ENCODE measurements around the gene STAC2.
"Not testable (repeated sequence)": the region's sequence is repeated elsewhere in the genome, so short reads cannot be mapped to it uniquely, and the experiment has no call there.

Gene STAC2

GRCh38 chr17:39177256-39177655 lies 48.5 kb downstream of the STAC2 start:
- Mint-ChIP-seq H3K4me3 (no peak overlapping the region), H3K9me3 (no peaks in the 10 kb centered on the region), H3K27ac (no peak overlapping the region), H3K36me3 (peaks cover 20% of the 10 kb centered on the region), H3K27me3 (no peaks in the 10 kb centered on the region), H3K4me1 (peaks cover 14% of the 10 kb centered on the region)
- DNase-seq, result no peak
- CTCF ChIA-PET, result interaction anchor here (1.6 to 7.5 kb wide), 3 partner anchors 13 to 194 kb away, joined by 6 to 121 read pairs (median 55); partner anchors contain the start of gene ARL5C

GRCh38 chr17:39175695-39176093 lies 50.1 kb downstream of the STAC2 start:
- CTCF ChIA-PET, result interaction anchor here (0.9 to 7.5 kb wide), 17 partner anchors 8 to 414 kb away, joined by 3 to 121 read pairs (median 6); partner anchors contain the start of gene ARL5C
- peaks cover 13% of the 10 kb centered on the region for H3K27me3 Mint-ChIP-seq
- DNase-seq, result no peak
- peaks cover 20% of the 10 kb centered on the region for H3K36me3 Mint-ChIP-seq
- H3K4me3 Mint-ChIP-seq, result no peak overlapping the region
- H3K9me3 Mint-ChIP-seq, result no peaks in the 10 kb centered on the region
- peaks cover 21% of the 10 kb centered on the region for H3K4me1 Mint-ChIP-seq
- no peak overlapping the region for H3K27ac Mint-ChIP-seq

- Mint-ChIP-seq H3K4me3 (no peak overlapping the region), H3K27ac (peak overlapping the region; percentile 37), H3K4me1 (peaks cover 26% of the 10 kb centered on the region), H3K36me3 (peaks cover 20% of the 10 kb centered on the region), H3K27me3 (peaks cover 19% of the 10 kb centered on the region), H3K9me3 (no peaks in the 10 kb centered on the region)
- DNase-seq, result peak; percentile 86
- CTCF ChIA-PET, result interaction anchor here (0.6 to 7.5 kb wide), 34 partner anchors 8 to 413 kb away, joined by 3 to 121 read pairs (median 4); partner anchors contain the start of genes ARL5C and RPL19
Measured at GRCh38 chr17:39174920-39175694, 50.6 kb downstream of the STAC2 start.

- DNase-seq, result no peak
- Mint-ChIP-seq H3K27ac (peak overlapping the region; percentile 6), H3K4me1 (peaks cover 30% of the 10 kb centered on the region), H3K9me3 (peaks cover 3% of the 10 kb centered on the region), H3K4me3 (no peak overlapping the region), H3K36me3 (peaks cover 22% of the 10 kb centered on the region), H3K27me3 (peaks cover 33% of the 10 kb centered on the region)
- CTCF ChIA-PET, result interaction anchor here (0.6 to 7.5 kb wide), 14 partner anchors 10 to 199 kb away, joined by 3 to 121 read pairs (median 8); partner anchors contain the start of genes ARL5C and RPL19
Measured at GRCh38 chr17:39173526-39174274, 52.0 kb downstream of the STAC2 start.

GRCh38 chr17:39173080-39173479 lies 52.7 kb downstream of the STAC2 start:
- Mint-ChIP-seq H3K4me3 (no peak overlapping the region), H3K36me3 (peaks cover 20% of the 10 kb centered on the region), H3K9me3 (peaks cover 6% of the 10 kb centered on the region), H3K27ac (no peak overlapping the region), H3K27me3 (peaks cover 39% of the 10 kb centered on the region), H3K4me1 (peaks cover 35% of the 10 kb centered on the region)
- no peak for DNase-seq
- CTCF ChIA-PET, result interaction anchor here (0.6 to 7.5 kb wide), 7 partner anchors 9 to 199 kb away, joined by 3 to 121 read pairs (median 7); partner anchors contain the start of gene ARL5C

- CTCF ChIA-PET, result interaction anchor here (1.0 to 7.5 kb wide), 4 partner anchors 8 to 189 kb away, joined by 4 to 121 read pairs (median 6); partner anchors contain the start of gene ARL5C
- H3K27ac Mint-ChIP-seq, result no peak overlapping the region
- DNase-seq, result no peak
- H3K36me3 Mint-ChIP-seq, result peaks cover 10% of the 10 kb centered on the region
- no peak overlapping the region for H3K4me3 Mint-ChIP-seq
- H3K9me3 Mint-ChIP-seq, result peaks cover 6% of the 10 kb centered on the region
- peaks cover 45% of the 10 kb centered on the region for H3K4me1 Mint-ChIP-seq
- H3K27me3 Mint-ChIP-seq, result peaks cover 46% of the 10 kb centered on the region
Measured at GRCh38 chr17:39171933-39172332, 53.8 kb downstream of the STAC2 start.

GRCh38 chr17:39170558-39170957 lies 55.2 kb downstream of the STAC2 start:
- Mint-ChIP-seq H3K27me3 (peaks cover 60% of the 10 kb centered on the region), H3K4me3 (no peak overlapping the region), H3K27ac (no peak overlapping the region), H3K9me3 (peaks cover 6% of the 10 kb centered on the region), H3K36me3 (peaks cover 8% of the 10 kb centered on the region), H3K4me1 (peaks cover 56% of the 10 kb centered on the region)
- CTCF ChIA-PET, result interaction anchor here (0.6 to 1.3 kb wide), 3 partner anchors 187 to 694 kb away, joined by 3 to 4 read pairs (median 3); no protein-coding TSS in a partner anchor
- DNase-seq, result no peak

- H3K4me3 Mint-ChIP-seq, result no peak overlapping the region
- H3K27ac Mint-ChIP-seq, result no peak overlapping the region
- CTCF ChIA-PET, result interaction anchor here (0.6 to 1.3 kb wide), 2 partner anchors 187 to 695 kb away, joined by 3 to 4 read pairs; no protein-coding TSS in a partner anchor
Measured at GRCh38 chr17:39170109-39170508, 55.6 kb downstream of the STAC2 start.

GRCh38 chr17:39169518-39169917 lies 56.2 kb downstream of the STAC2 start:
- Mint-ChIP-seq H3K9me3 (peaks cover 6% of the 10 kb centered on the region), H3K27me3 (peaks cover 70% of the 10 kb centered on the region), H3K27ac (no peak overlapping the region), H3K4me3 (no peak overlapping the region), H3K4me1 (peaks cover 63% of the 10 kb centered on the region), H3K36me3 (peaks cover 4% of the 10 kb centered on the region)
- CTCF ChIA-PET, result interaction anchor here (0.5 to 1.3 kb wide), 2 partner anchors 186 to 1519 kb away, joined by 4 to 5 read pairs; no protein-coding TSS in a partner anchor
- DNase-seq, result no peak

More at GRCh38 chr17:39170109-39170508, 55.6 kb downstream of the STAC2 start:
- Mint-ChIP-seq H3K27me3 (peaks cover 64% of the 10 kb centered on the region), H3K9me3 (peaks cover 6% of the 10 kb centered on the region), H3K36me3 (peaks cover 6% of the 10 kb centered on the region), H3K4me1 (peaks cover 57% of the 10 kb centered on the region)
- DNase-seq, result no peak

GRCh38 chr17:39169101-39169500 lies 56.6 kb downstream of the STAC2 start:
- Mint-ChIP-seq H3K4me1 (peaks cover 66% of the 10 kb centered on the region), H3K27ac (no peak overlapping the region), H3K36me3 (peaks cover 4% of the 10 kb centered on the region), H3K4me3 (no peak overlapping the region), H3K9me3 (peaks cover 6% of the 10 kb centered on the region), H3K27me3 (peaks cover 72% of the 10 kb centered on the region)
- CTCF ChIA-PET, result interaction anchor here (0.5 kb wide), 1 partner anchor 1519 kb away, joined by 5 read pairs; no protein-coding TSS in a partner anchor
- DNase-seq, result no peak

GRCh38 chr17:39168503-39168902 lies 57.2 kb downstream of the STAC2 start:
- not testable (repeated sequence) for H3K36me3 Mint-ChIP-seq, DNase-seq, H3K4me3 Mint-ChIP-seq, H3K27ac Mint-ChIP-seq, H3K9me3 Mint-ChIP-seq
- Mint-ChIP-seq H3K4me1 (peaks cover 66% of the 10 kb centered on the region), H3K27me3 (peaks cover 78% of the 10 kb centered on the region)
- CTCF ChIA-PET, result interaction anchor here (0.6 to 5.3 kb wide), 2 partner anchors 15 to 67 kb away, joined by 3 to 57 read pairs; no protein-coding TSS in a partner anchor

GRCh38 chr17:39167476-39167875 lies 58.3 kb downstream of the STAC2 start:
- Mint-ChIP-seq H3K36me3 (peaks cover 4% of the 10 kb centered on the region), H3K27me3 (peaks cover 89% of the 10 kb centered on the region), H3K4me3 (no peak overlapping the region), H3K4me1 (peaks cover 55% of the 10 kb centered on the region), H3K9me3 (peaks cover 6% of the 10 kb centered on the region), H3K27ac (no peak overlapping the region)
- CTCF ChIA-PET, result interaction anchor here (0.6 to 7.6 kb wide), 7 partner anchors 8 to 243 kb away, joined by 3 to 121 read pairs (median 6); no protein-coding TSS in a partner anchor
- no peak for DNase-seq

- CTCF ChIA-PET, result interaction anchor here (0.6 to 7.6 kb wide), 7 partner anchors 9 to 184 kb away, joined by 3 to 121 read pairs (median 11); no protein-coding TSS in a partner anchor
- peaks cover 4% of the 10 kb centered on the region for H3K36me3 Mint-ChIP-seq
- H3K27me3 Mint-ChIP-seq, result peaks cover 86% of the 10 kb centered on the region
- H3K4me3 Mint-ChIP-seq, result no peak overlapping the region
- H3K4me1 Mint-ChIP-seq, result peaks cover 47% of the 10 kb centered on the region
- peaks cover 6% of the 10 kb centered on the region for H3K9me3 Mint-ChIP-seq
- no peak overlapping the region for H3K27ac Mint-ChIP-seq
- DNase-seq, result no peak
Measured at GRCh38 chr17:39166437-39167335, 59.1 kb downstream of the STAC2 start.

Data from activated naive CD4-positive, alpha-beta T cell treated with anti-CD3 and anti-CD28 coated beads, Interleukin-2, amount 10 ng/mL, durations not matched to agents 7 days and 5 days (primary cell).